HEK293T (cell line): ENCODE results near the gene ZNF133.

ENCODE experiments used
- ARNT ChIP-seq: fragments of 450-650 bp; IDR thresholded peaks from 2 replicates; pipeline ENCODE4 v1.6.1; 2017; ENCODE audit warnings: mild to moderate bottlenecking
- BHLHE40 ChIP-seq: fragments of 450-650 bp; IDR thresholded peaks from 2 replicates; pipeline ENCODE4 v1.6.1; 2016; ENCODE audit warnings: mild to moderate bottlenecking, moderate library complexity, borderline replicate concordance
- FOXM1 ChIP-seq: fragments of 450-650 bp; IDR thresholded peaks from 2 replicates; pipeline ENCODE4 v1.6.1; 2017; ENCODE audit warnings: mild to moderate bottlenecking, borderline replicate concordance
- LEF1 ChIP-seq: fragments of 450-650 bp; IDR thresholded peaks from 2 replicates; pipeline ENCODE4 v1.6.1; 2017; ENCODE audit warnings: mild to moderate bottlenecking, borderline replicate concordance
- NFRKB ChIP-seq: fragments of 450-650 bp; IDR thresholded peaks from 2 replicates; pipeline ENCODE4 v1.6.1; 2016; ENCODE audit warnings: mild to moderate bottlenecking, moderate library complexity
- SP1 ChIP-seq: fragments of 450-650 bp; IDR thresholded peaks from 2 replicates; pipeline ENCODE4 v1.6.1; 2017
- SUZ12 ChIP-seq: fragments of 450-650 bp; IDR thresholded peaks from 2 replicates; pipeline ENCODE4 v1.6.1; 2016; ENCODE audit warnings: mild to moderate bottlenecking

- TF ChIP-seq BHLHE40, result no peak
- no peak for TF ChIP-seq SUZ12
- no peak for TF ChIP-seq ARNT
- TF ChIP-seq FOXM1, result no peak
- TF ChIP-seq SP1, result no peak
- TF ChIP-seq NFRKB, result no peak
- TF ChIP-seq LEF1, result no peak
These were observed 36.3 kb downstream of the ZNF133 start for GRCh38 chr20:18324596-18325089.
